ENCODE measurements around the gene ADGRL2.

DNA sequence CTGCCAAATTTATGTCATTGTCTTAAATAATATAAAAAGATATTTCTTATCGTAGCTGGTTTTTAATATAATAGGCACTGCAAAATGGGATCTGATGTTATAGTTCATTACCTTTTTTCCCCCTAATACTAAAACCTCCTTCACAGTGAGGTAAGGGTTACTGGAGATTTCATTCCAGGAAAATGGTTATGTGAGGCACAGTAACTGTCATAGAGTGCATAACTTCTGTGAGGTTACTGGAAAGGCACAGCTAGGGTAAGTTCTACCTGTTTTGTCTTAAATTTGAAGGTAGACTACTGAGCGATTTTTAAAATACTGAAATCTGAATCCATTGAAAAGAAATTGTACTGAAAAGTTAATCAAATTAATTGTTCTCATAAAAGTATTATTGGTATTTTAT is 13.0 kb downstream of the ADGRL2 start:
- TF ChIP-seq, protein P1, sequence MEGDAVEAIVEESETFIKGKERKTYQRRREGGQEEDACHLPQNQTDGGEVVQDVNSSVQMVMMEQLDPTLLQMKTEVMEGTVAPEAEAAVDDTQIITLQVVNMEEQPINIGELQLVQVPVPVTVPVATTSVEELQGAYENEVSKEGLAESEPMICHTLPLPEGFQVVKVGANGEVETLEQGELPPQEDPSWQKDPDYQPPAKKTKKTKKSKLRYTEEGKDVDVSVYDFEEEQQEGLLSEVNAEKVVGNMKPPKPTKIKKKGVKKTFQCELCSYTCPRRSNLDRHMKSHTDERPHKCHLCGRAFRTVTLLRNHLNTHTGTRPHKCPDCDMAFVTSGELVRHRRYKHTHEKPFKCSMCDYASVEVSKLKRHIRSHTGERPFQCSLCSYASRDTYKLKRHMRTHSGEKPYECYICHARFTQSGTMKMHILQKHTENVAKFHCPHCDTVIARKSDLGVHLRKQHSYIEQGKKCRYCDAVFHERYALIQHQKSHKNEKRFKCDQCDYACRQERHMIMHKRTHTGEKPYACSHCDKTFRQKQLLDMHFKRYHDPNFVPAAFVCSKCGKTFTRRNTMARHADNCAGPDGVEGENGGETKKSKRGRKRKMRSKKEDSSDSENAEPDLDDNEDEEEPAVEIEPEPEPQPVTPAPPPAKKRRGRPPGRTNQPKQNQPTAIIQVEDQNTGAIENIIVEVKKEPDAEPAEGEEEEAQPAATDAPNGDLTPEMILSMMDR (IDR thresholded peaks at IDR 0.05) = no peak
- no peak for TF ChIP-seq POLR2AphosphoS5 (IDR thresholded peaks at IDR 0.05)
